Endothelial cell of umbilical vein (primary cell): ENCODE results near the gene NOTCH1.

Experiments
- CTCF ChIP-seq, 2 donors: IDR thresholded peaks; 1 replicate in 1 of 2; 2 replicates in 1 of 2; pipeline ENCODE4 v1.5.1; 2011; ENCODE audit warnings: low read length in 2 of 2, mild to moderate bottlenecking in 2 of 2, moderate library complexity in 2 of 2, control low read depth in 1 of 2, inconsistent platforms in 1 of 2, low read depth in 1 of 2; ENCODE audit not compliant: insufficient read depth in 1 of 2; ENCODE audit errors: extremely low read depth in 1 of 2
- EZH2 ChIP-seq: IDR thresholded peaks from 2 replicates; pipeline ENCODE4 v1.6.1; 2012; ENCODE audit warnings: borderline replicate concordance, low read depth, mild to moderate bottlenecking, moderate library complexity, low read length, inconsistent platforms; ENCODE audit not compliant: severe bottlenecking
- GATA2 ChIP-seq: IDR thresholded peaks from 2 replicates; pipeline ENCODE4 v1.7.0; 2011; ENCODE audit warnings: low read depth, mild to moderate bottlenecking, moderate library complexity, mixed read lengths, low read length; ENCODE audit not compliant: insufficient read length, insufficient read depth
- JUN ChIP-seq: IDR thresholded peaks from 2 replicates; pipeline ENCODE4 v1.6.1; 2011; ENCODE audit warnings: borderline replicate concordance, low read depth; ENCODE audit not compliant: insufficient read length, insufficient read depth
- POLR2A ChIP-seq: IDR thresholded peaks from 2 replicates; pipeline ENCODE4 v1.6.1; 2012; ENCODE audit warnings: low read depth, mild to moderate bottlenecking, control low read depth, low read length
- POLR2AphosphoS5 ChIP-seq: IDR thresholded peaks from 2 replicates; pipeline ENCODE4 v1.6.1; 2012; ENCODE audit warnings: low read depth, mild to moderate bottlenecking, control low read depth, low read length, moderate library complexity; ENCODE audit not compliant: insufficient read depth

GRCh38 chr9:136566901-136567300 lies 21.1 kb upstream of the NOTCH1 start:
- TF ChIP-seq CTCF (IDR thresholded peaks at IDR 0.05; ENCODE audit: extremely low read depth in 1 of 2, insufficient read depth in 1 of 2, low read depth in 1 of 2, low read length in 2 of 2) = no peak
- TF ChIP-seq POLR2AphosphoS5 = no peak
- TF ChIP-seq GATA2 = no peak
- TF ChIP-seq POLR2A = no peak
- TF ChIP-seq JUN = no peak
- no peak for TF ChIP-seq EZH2
